Kidney (tissue), 22 donors: ENCODE measurements around the gene ZNG1A. TPM values are rescaled to one million over a fixed set of nuclear protein-coding genes. Genes with fewer than 3 reads are reported as not detected.
A peak's percentile ranks its signal among the peaks of the same experiment; 100 is the strongest.
"Not testable (repeated sequence)": the region's sequence is repeated elsewhere in the genome, so short reads cannot be mapped to it uniquely, and the experiment has no call there.

ENCODE experiments used
- DNase-seq, 5 donors: peaks; one replicate each; pipeline ENCODE4 v3.0.0-alpha.2; 2013 to 2020
- FAIRE-seq: peaks from 2 replicates; lab custom pipeline; 2012; peaks lifted over from hg19 to GRCh38; lab: Jason Lieb, UNC
- H3K27ac ChIP-seq, 2 donors: one replicate each; pipeline ENCODE4 v1.7.0; 2013; ENCODE audit warnings: low read depth in 2 of 2, low read length in 2 of 2, inconsistent platforms in 1 of 2
- H3K27me3 ChIP-seq: one replicate; pipeline ENCODE4 v1.7.1; 2013; ENCODE audit warnings: low read length, inconsistent platforms; ENCODE audit not compliant: control insufficient read depth, insufficient read depth
- H3K36me3 ChIP-seq, 3 donors: one replicate each; pipeline versions ENCODE4 v1.7.0 to v1.7.1; 2013; ENCODE audit warnings: low read length in 3 of 3, control low read depth in 1 of 3, inconsistent platforms in 1 of 3; ENCODE audit not compliant: insufficient read depth in 3 of 3, control insufficient read depth in 2 of 3
- H3K4me1 ChIP-seq, 3 donors: one replicate each; pipeline versions ENCODE4 v1.7.0 to v1.7.1; 2013; ENCODE audit warnings: low read length in 3 of 3, inconsistent platforms in 1 of 3, low read depth in 1 of 3; ENCODE audit not compliant: control insufficient read depth in 2 of 3, insufficient read depth in 2 of 3
- H3K4me3 ChIP-seq, 3 donors: one replicate each; pipeline versions ENCODE4 v1.7.0 to v1.8.1; 2013; ENCODE audit warnings: low read length in 3 of 3, control low read depth in 1 of 3, inconsistent platforms in 1 of 3
- H3K9ac ChIP-seq, 3 donors: one replicate each; pipeline versions ENCODE4 v1.7.0 to v1.7.1; 2013; ENCODE audit warnings: low read length in 3 of 3, control low read depth in 1 of 3, inconsistent platforms in 1 of 3
- H3K9me3 ChIP-seq, 3 donors: one replicate each; pipeline versions ENCODE4 v1.7.0 to v1.7.1; 2013; ENCODE audit warnings: low read length in 3 of 3, control low read depth in 1 of 3, inconsistent platforms in 1 of 3; ENCODE audit not compliant: control insufficient read depth in 2 of 3, insufficient read depth in 1 of 3
- CTCF ChIP-seq: IDR thresholded peaks from 3 replicates; pipeline ENCODE4 v1.5.1; 2012; ENCODE audit warnings: mild to moderate bottlenecking, moderate library complexity, borderline replicate concordance; ENCODE audit not compliant: insufficient read depth; ENCODE audit errors: extremely low read depth
- intact Hi-C: fragments of 100-400 bp; cut with DNase I; formaldehyde crosslinking; loops from one replicate; pipeline ENCODE4 v1.11.1; 2022
- long read RNA-seq, 10 donors: library from polyadenylated mRNA in 1 of 10; unstranded in 1 of 10; transcript quantifications; one replicate each; pipeline ENCODE4 v2.0.0 and lab custom pipeline, GENCODE V29; 2021 to 2026
- polyA plus RNA-seq: library from polyadenylated mRNA; stranded (reverse); fragments of 350-450 nt; fragmentation: Illumina TruSeq; extraction: RNeasy Lipid Tissue Mini Kit (QIAGEN cat#74804); gene quantifications from one replicate; pipeline ENCODE4 v1.2.3, GENCODE V29; 2014; ENCODE audit warnings: low read depth, low replicate concordance; ENCODE audit not compliant: insufficient read depth
- total RNA-seq: library from RNA; stranded (reverse); fragmentation: NEBNext Ultra II Directional; extraction: Animal tissue kit (Norgen Biotek cat#: 25700); gene quantifications from one replicate; pipeline ENCODE4 v1.2.1, GENCODE V29; 2021
- donor health status: control.
- donor health status: control.
- donor health status: control.
- donor health status: control.
- donor health status: control.
- donor health status: DM: yes; HTN: yes; CAD: no.
- donor health status: Normal renal cell carcinoma (clear cell type).

Gene ZNG1A
- total RNA-seq (32.7 TPM), polyA plus RNA-seq (58.0 TPM)
- long read RNA-seq, donor 1, partial matches to known transcripts = 6 of 17 reads
- long read RNA-seq, donor 1, other reads (novel, unspliced or antisense) = 0 of 17 reads
- long read RNA-seq, donor 2, transcript CBWD1-202 (15 exons, 1,706 nt) = major isoform, 19 of 51 reads
- long read RNA-seq, donor 2, partial matches to known transcripts = 25 of 51 reads
- long read RNA-seq, donor 2, other reads (novel, unspliced or antisense) = 0 of 51 reads
- long read RNA-seq, donor 3, transcript CBWD1-202 (15 exons, 1,706 nt) = major isoform, 21 of 51 reads
- long read RNA-seq, donor 3, transcript CBWD1-206 (3 exons, 1,731 nt) = minor isoform, 9 of 51 reads
- long read RNA-seq, donor 3, partial matches to known transcripts = 17 of 51 reads
- long read RNA-seq, donor 3, other reads (novel, unspliced or antisense) = 0 of 51 reads
- long read RNA-seq, donor 4, transcript CBWD1-202 (15 exons, 1,706 nt) = major isoform, 10 of 15 reads
- long read RNA-seq, donor 4, partial matches to known transcripts = 0 of 15 reads
- long read RNA-seq, donor 4, other reads (novel, unspliced or antisense) = 0 of 15 reads
- long read RNA-seq, donor 5, partial matches to known transcripts = 0 of 5 reads
- long read RNA-seq, donor 5, other reads (novel, unspliced or antisense) = 0 of 5 reads
- long read RNA-seq, donor 6, transcript CBWD1-206 (3 exons, 1,731 nt) = minor isoform, 10 of 77 reads
- long read RNA-seq, donor 6, transcript CBWD1-202 (15 exons, 1,706 nt) = major isoform, 18 of 77 reads
- long read RNA-seq, donor 6, transcript CBWD1-205 (4 exons, 1,807 nt) = minor isoform, 5 of 77 reads
- long read RNA-seq, donor 6, partial matches to known transcripts = 42 of 77 reads
- long read RNA-seq, donor 6, other reads (novel, unspliced or antisense) = 0 of 77 reads
- long read RNA-seq, donor 7, transcript CBWD1-202 (15 exons, 1,706 nt) = major isoform, 28 of 41 reads
- long read RNA-seq, donor 7, transcript CBWD1-201 (16 exons, 1,771 nt) = minor isoform, 7 of 41 reads
- long read RNA-seq, donor 7, partial matches to known transcripts = 2 of 41 reads
- long read RNA-seq, donor 7, other reads (novel, unspliced or antisense) = 2 of 41 reads
- long read RNA-seq, donor 8, transcript CBWD1-202 (15 exons, 1,706 nt) = major isoform, 9 of 15 reads
- long read RNA-seq, donor 8, partial matches to known transcripts = 5 of 15 reads
- long read RNA-seq, donor 8, other reads (novel, unspliced or antisense) = 0 of 15 reads
- long read RNA-seq, donor 9, transcript CBWD1-202 (15 exons, 1,706 nt) = major isoform, 9 of 17 reads
- long read RNA-seq, donor 9, partial matches to known transcripts = 0 of 17 reads
- long read RNA-seq, donor 9, other reads (novel, unspliced or antisense) = 0 of 17 reads
- long read RNA-seq, donor 10, transcript CBWD1-202 (15 exons, 1,706 nt) = major isoform, 5 of 21 reads
- long read RNA-seq, donor 10, partial matches to known transcripts = 12 of 21 reads
- long read RNA-seq, donor 10, other reads (novel, unspliced or antisense) = 0 of 21 reads

GRCh38 chr9:178970-179383 lies at the start of gene ZNG1A:
ZNG1A (minus strand) TSS chr9:179056; CDS start chr9:178969, 87 bp downstream.
- FAIRE-seq, intact Hi-C loops, H3K4me1 ChIP-seq, H3K36me3 ChIP-seq, H3K27ac ChIP-seq, H3K27me3 ChIP-seq, H3K9me3 ChIP-seq: not testable (repeated sequence)
- peak in 3 of 5 donors; percentile 53 to 86 (median 85) for DNase-seq
- Histone ChIP-seq H3K4me3 (peak within 1 kb of the TSS in 1 of 3 donors; percentile 78), H3K9ac (peak within 1 kb of the TSS in 1 of 3 donors; percentile 52)

GRCh38 chr9:227860-228259 lies 49.0 kb upstream of the ZNG1A start:
- Histone ChIP-seq H3K27ac (no peak overlapping the region), H3K9ac (no peak overlapping the region), H3K27me3 (no peaks in the 10 kb centered on the region), H3K4me1 (peaks cover 0 to 4% (median 3%) of the 10 kb centered on the region in 3 donors), H3K4me3 (no peak overlapping the region), H3K36me3 (no peaks in the 10 kb centered on the region), H3K9me3 (peaks cover 0 to 4% (median 0%) of the 10 kb centered on the region in 3 donors)
- TF ChIP-seq CTCF = no peak
- DNase-seq = no peak
- intact Hi-C loops = no loop called here
- no peak for FAIRE-seq

- no peak for TF ChIP-seq CTCF
- intact Hi-C loops = no loop called here
- FAIRE-seq (no peak), DNase-seq (no peak)
- no peak overlapping the region for H3K27ac ChIP-seq
- peaks cover 0 to 6% (median 6%) of the 10 kb centered on the region in 3 donors for H3K4me1 ChIP-seq
- H3K27me3 ChIP-seq = no peaks in the 10 kb centered on the region
- H3K36me3 ChIP-seq = no peaks in the 10 kb centered on the region
- no peak overlapping the region for H3K4me3 ChIP-seq
- H3K9ac ChIP-seq = no peak overlapping the region
- H3K9me3 ChIP-seq = peaks cover 0 to 4% (median 0%) of the 10 kb centered on the region in 3 donors
These were observed 46.0 kb upstream of the ZNG1A start for GRCh38 chr9:224582-225520.
